Measurements from ENCODE around the gene APRT.

DNA sequence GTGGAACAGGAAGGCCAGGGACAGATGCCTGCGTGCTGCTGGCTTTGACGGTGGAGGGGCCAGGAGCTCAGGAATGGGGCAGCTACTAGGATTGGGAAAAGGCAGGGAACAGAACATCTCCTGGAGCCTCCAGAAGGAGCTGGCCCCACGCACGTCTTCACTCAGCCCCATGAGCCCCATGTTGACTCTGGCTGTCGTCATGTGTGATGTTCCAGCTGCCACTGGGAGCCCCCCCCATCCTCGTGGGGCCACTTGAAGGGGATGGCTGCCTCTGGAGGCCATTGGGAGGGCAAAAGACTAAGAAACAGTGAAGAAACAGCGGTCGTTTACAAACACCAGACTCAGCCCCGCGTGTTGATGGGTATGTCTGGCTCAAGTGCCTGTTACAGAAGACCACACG, 18.5 kb upstream of the APRT start:
- TF ChIP-seq, protein P1, sequence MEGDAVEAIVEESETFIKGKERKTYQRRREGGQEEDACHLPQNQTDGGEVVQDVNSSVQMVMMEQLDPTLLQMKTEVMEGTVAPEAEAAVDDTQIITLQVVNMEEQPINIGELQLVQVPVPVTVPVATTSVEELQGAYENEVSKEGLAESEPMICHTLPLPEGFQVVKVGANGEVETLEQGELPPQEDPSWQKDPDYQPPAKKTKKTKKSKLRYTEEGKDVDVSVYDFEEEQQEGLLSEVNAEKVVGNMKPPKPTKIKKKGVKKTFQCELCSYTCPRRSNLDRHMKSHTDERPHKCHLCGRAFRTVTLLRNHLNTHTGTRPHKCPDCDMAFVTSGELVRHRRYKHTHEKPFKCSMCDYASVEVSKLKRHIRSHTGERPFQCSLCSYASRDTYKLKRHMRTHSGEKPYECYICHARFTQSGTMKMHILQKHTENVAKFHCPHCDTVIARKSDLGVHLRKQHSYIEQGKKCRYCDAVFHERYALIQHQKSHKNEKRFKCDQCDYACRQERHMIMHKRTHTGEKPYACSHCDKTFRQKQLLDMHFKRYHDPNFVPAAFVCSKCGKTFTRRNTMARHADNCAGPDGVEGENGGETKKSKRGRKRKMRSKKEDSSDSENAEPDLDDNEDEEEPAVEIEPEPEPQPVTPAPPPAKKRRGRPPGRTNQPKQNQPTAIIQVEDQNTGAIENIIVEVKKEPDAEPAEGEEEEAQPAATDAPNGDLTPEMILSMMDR (conservative IDR thresholded peaks at IDR 0.05; ENCODE audit: low read depth, low read length), result no peak
- TF ChIP-seq EZH2 (IDR thresholded peaks at IDR 0.05; ENCODE audit: borderline replicate concordance, low read depth, low read length, poor library complexity, severe bottlenecking), result no peak
